SH-SY5Y (cell line): ENCODE data around the gene RAB3C.

Source experiments
- GATA2 ChIP-seq: IDR thresholded peaks from 2 replicates; pipeline ENCODE4 v1.6.1; 2011; ENCODE audit warnings: mild to moderate bottlenecking, low read depth, low read length
- GATA3 ChIP-seq: IDR thresholded peaks from 2 replicates; pipeline ENCODE4 v1.6.1; 2011; ENCODE audit warnings: low read depth, mild to moderate bottlenecking, low read length, moderate library complexity

DNA sequence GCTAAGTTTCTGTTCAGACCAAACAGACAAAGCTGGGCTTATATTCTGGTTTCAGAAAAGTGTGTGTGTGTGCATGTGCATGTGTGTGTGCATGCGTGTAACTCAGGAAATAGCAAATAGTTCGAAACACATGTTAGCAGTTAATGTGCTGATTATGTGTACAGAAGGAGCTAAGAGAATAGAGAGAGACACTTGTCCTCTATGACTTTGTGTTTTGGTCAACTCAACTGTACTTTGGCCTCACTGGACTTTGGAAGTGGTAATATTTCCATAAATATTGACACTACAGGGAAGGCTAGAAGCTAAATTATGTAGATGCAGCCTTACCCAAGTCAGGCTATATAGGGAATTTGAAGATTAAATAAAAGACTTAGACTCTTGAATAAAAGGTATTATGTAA, 155.5 kb downstream of the RAB3C start:
- TF ChIP-seq GATA2 = no peak
- TF ChIP-seq GATA3 = no peak
